ENCODE results near the gene PID1. TPM values are rescaled to one million over a fixed set of nuclear protein-coding genes. Genes with fewer than 3 reads are reported as not detected.
"Not testable (repeated sequence)": the region's sequence is repeated elsewhere in the genome, so short reads cannot be mapped to it uniquely, and the experiment has no call there.

Gene PID1
- total RNA-seq, 1 donor from 2014 or later, result not detected

DNA sequence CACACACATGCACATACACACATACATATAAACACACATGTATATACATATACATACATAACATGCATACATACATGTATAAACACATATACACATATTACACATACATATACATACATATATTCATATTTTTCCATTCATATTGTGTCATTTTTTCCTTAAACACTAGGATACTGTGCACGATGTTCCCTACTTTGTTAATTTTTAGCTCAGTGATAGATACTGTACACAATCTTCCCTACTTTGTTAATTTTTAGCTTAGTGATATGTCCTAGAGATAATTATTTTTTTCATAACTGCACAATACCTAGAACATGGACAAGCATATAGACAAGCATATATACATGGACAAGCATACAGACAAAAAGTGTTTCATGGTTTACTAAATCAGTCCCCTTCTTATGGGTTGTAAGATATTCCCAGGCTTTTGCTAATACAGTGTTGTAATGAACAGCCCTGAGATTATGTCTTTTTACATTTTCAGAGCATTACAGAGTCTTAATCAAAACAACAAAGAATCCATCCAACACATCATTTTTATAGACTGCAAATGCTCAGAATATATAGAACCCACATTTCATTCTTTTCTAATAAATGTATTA lies 75.6 kb downstream of the PID1 start:
- Mint-ChIP-seq H3K27me3 (ENCODE audit: insufficient read depth) (no peaks in the 10 kb centered on the region), H3K4me1 (ENCODE audit: low read depth) (no peaks in the 10 kb centered on the region), H3K4me3 (no peak overlapping the region), H3K9me3 (no peaks in the 10 kb centered on the region), H3K36me3 (ENCODE audit: low read depth) (no peaks in the 10 kb centered on the region), H3K27ac (no peak overlapping the region)
- intact Hi-C loops (cut with micrococcal nuclease), result no loop called here
- no peak for DNase-seq (ENCODE audit: low spot score)

DNA sequence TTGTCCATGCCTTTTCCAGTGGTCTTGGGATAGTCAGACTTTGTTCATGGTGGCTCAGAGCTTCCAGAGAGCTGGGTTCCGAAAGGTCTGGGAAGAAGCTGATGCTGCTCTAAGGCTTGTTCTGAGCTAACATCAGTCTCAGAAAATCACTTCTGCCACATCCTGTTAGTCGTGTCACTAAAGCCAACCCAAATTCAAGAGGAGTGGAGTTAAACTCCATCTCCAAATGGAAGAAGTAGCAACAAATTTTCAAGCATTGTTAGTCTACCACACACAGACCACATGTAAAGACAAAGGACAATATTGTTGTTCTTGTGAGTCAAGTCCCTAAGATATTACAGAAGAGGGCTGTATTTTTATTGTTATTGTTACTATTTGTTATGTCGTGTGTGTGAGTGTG lies 77.8 kb downstream of the PID1 start:
- H3K4me3 Mint-ChIP-seq, result no peak overlapping the region
- intact Hi-C loops (cut with micrococcal nuclease), result no loop called here
- no peak overlapping the region for H3K27ac Mint-ChIP-seq

DNA sequence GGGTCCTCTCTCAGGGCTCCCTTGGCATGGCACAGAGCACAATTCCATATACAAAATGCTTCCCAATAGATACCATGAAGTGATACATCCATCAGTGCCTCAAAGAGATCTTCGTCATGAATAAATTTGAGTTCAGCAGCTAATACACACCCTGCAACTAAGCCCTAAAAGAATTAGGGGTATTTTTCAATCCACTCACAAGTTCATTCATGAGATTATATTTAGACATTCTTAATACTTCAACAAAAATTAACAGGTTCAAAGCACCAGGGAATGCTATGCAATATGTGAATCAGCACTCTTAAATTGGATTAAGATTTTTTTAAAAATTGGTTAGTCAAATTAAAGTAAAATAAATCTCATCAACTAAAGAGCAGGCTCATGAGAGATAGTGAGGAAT lies 79.7 kb downstream of the PID1 start:
- no peak overlapping the region for H3K27ac Mint-ChIP-seq
- peaks cover 18% of the 10 kb centered on the region for H3K9me3 Mint-ChIP-seq
- no peaks in the 10 kb centered on the region for H3K27me3 Mint-ChIP-seq (ENCODE audit: insufficient read depth)
- no peak overlapping the region for H3K4me3 Mint-ChIP-seq
- no peak for DNase-seq (ENCODE audit: low spot score)
- no peaks in the 10 kb centered on the region for H3K4me1 Mint-ChIP-seq (ENCODE audit: low read depth)
- H3K36me3 Mint-ChIP-seq (ENCODE audit: low read depth), result no peaks in the 10 kb centered on the region
- intact Hi-C loops (cut with micrococcal nuclease), result no loop called here

More for the DNA sequence above, 77.8 kb downstream of the PID1 start:
- Mint-ChIP-seq H3K9me3 (peaks cover under 1% of the 10 kb centered on the region), H3K4me1 (ENCODE audit: low read depth) (no peaks in the 10 kb centered on the region), H3K36me3 (ENCODE audit: low read depth) (no peaks in the 10 kb centered on the region), H3K27me3 (ENCODE audit: insufficient read depth) (no peaks in the 10 kb centered on the region)
- no peak for DNase-seq (ENCODE audit: low spot score)

DNA sequence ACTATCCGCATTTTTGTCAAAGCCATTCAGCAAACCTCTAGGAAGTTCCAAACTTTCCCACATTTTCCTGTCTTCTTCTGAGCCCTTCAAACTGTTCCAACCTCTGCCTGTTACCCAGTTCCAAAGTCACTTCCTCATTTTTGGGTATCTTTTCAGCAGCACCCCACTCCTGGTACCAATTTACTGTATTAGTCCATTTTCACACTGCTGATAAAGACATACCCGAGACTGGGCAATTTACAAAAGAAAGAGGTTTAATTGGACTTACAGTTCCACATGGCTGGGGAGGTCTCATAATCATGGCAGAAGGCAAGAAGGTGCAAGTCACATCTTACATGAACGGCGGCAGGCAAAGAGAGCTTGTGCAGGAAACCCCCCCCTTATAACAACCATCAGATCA lies 84.0 kb downstream of the PID1 start:
- intact Hi-C loops (cut with micrococcal nuclease); DNase-seq (ENCODE audit: low spot score); H3K27me3 Mint-ChIP-seq (ENCODE audit: insufficient read depth); H3K27ac Mint-ChIP-seq; H3K36me3 Mint-ChIP-seq (ENCODE audit: low read depth); H3K4me1 Mint-ChIP-seq (ENCODE audit: low read depth); H3K4me3 Mint-ChIP-seq: not testable (repeated sequence)
- peaks cover 23% of the 10 kb centered on the region for H3K9me3 Mint-ChIP-seq

DNA sequence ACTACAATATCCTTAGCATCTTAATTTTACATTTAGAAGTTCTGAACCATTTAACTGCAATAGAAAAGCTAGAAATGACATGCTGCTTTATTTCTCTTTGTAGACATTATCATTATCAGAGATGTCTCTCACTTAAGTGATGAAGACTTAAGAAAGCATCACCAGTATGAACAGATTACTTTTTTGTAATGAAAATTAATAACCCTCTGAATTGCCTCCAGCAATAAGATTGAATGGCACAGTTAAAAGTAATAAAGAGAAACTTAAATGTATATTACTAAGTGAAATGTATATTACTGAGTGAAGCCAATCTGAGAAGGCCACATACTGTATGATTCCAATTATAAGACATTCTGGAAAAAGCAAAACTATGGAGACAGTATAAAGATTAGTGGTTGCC lies 89.4 kb downstream of the PID1 start:
- no peak overlapping the region for H3K27ac Mint-ChIP-seq

DNA sequence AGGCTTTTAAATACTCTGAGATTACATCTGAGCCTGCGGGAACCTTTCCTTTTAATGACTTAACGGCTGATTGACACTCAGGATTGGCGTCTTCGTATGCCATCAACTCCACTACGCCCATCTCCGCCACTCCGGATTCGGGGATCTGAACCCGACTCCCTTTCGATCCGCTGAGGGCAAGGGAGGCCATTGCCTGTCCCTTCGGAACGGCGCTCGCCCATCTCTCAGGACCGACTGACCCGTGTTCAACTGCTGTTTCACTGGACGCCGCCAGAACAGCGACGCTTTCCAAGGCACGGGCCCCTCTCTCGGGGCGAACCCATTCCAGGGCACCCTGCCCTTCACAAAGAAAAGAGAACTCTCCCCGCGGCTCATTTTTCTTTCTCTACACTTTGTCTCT lies 90.4 kb downstream of the PID1 start:
- H3K9me3 Mint-ChIP-seq, result peaks cover 5% of the 10 kb centered on the region
- H3K4me3 Mint-ChIP-seq, result no peak overlapping the region
- no peaks in the 10 kb centered on the region for H3K27me3 Mint-ChIP-seq (ENCODE audit: insufficient read depth)
- H3K36me3 Mint-ChIP-seq (ENCODE audit: low read depth), result no peaks in the 10 kb centered on the region
- no peak for DNase-seq (ENCODE audit: low spot score)
- no peaks in the 10 kb centered on the region for H3K4me1 Mint-ChIP-seq (ENCODE audit: low read depth)
- no peak overlapping the region for H3K27ac Mint-ChIP-seq
- intact Hi-C loops (cut with micrococcal nuclease), result no loop called here

More for the DNA sequence above, 89.4 kb downstream of the PID1 start:
- intact Hi-C loops (cut with micrococcal nuclease), result no loop called here
- Mint-ChIP-seq H3K4me1 (ENCODE audit: low read depth) (no peaks in the 10 kb centered on the region), H3K4me3 (no peak overlapping the region), H3K27me3 (ENCODE audit: insufficient read depth) (no peaks in the 10 kb centered on the region), H3K9me3 (peaks cover 7% of the 10 kb centered on the region), H3K36me3 (ENCODE audit: low read depth) (no peaks in the 10 kb centered on the region)
- no peak for DNase-seq (ENCODE audit: low spot score)

DNA sequence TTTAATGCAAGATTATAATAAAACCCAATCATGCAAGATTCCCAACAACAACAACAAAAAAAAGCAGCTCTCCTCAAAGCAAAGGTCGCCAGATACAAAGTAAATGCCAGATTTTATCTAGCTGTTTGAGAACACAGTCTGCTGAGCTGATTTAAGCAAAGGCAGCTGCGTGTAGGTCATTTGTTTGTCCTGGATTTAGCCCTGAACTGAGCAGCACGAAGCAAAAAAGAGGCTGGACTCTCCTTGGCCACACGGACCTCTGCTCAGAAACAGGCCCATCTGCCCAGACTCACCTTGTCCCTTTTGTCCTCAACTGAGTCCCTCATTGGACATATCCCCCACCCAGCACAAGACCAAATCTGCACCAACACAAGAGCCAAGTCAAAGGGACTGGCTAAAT lies 91.5 kb downstream of the PID1 start:
- H3K9me3 Mint-ChIP-seq, result peaks cover 5% of the 10 kb centered on the region
- intact Hi-C loops (cut with micrococcal nuclease), result no loop called here
- no peak for DNase-seq (ENCODE audit: low spot score)
- no peaks in the 10 kb centered on the region for H3K27me3 Mint-ChIP-seq (ENCODE audit: insufficient read depth)
- no peak overlapping the region for H3K27ac Mint-ChIP-seq
- H3K4me3 Mint-ChIP-seq, result no peak overlapping the region
- no peaks in the 10 kb centered on the region for H3K36me3 Mint-ChIP-seq (ENCODE audit: low read depth)
- no peaks in the 10 kb centered on the region for H3K4me1 Mint-ChIP-seq (ENCODE audit: low read depth)

DNA sequence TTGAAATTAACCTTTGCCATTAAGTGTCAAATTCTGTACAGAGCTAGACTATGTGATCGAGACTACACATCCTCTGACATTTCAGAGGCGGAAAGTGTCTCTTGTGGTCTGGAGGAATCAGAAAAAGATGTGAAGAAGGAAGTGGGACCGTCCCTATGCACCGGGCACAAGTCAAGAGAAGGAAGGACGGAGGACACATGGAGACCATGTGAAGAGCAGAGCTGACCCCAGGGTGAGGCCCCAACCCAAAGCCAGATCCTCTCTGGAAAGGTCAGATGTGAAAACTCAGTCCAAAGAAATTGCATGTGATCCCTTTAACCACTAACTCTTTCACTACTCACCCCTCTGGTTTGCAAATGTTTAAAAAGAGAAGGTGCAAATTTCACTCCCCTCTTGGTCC lies 92.4 kb downstream of the PID1 start:
- DNase-seq (ENCODE audit: low spot score), result no peak
- H3K36me3 Mint-ChIP-seq (ENCODE audit: low read depth), result no peaks in the 10 kb centered on the region
- intact Hi-C loops (cut with micrococcal nuclease), result no loop called here
- H3K27me3 Mint-ChIP-seq (ENCODE audit: insufficient read depth), result no peaks in the 10 kb centered on the region
- peaks cover 5% of the 10 kb centered on the region for H3K9me3 Mint-ChIP-seq
- H3K27ac Mint-ChIP-seq, result no peak overlapping the region
- no peaks in the 10 kb centered on the region for H3K4me1 Mint-ChIP-seq (ENCODE audit: low read depth)
- H3K4me3 Mint-ChIP-seq, result no peak overlapping the region

DNA sequence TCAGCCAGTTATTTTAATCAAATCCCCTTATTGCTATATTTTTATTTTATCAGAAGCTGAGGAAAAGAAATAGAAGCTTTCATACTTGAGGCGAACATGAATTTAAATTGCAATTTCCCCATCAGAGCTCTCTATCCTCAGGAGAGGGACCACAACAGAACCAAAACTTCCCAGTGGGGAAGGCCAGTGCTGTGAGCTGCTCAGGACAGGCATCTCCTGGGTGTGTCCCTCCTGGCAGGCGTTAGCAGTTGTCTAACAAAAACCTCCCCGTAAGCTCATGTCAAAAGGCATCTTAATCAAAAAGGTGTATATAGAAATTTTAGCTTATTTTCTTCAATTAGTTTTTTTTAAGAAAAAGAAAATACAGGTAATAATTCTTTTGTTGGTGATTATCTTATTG lies 93.0 kb downstream of the PID1 start:
- intact Hi-C loops (cut with micrococcal nuclease), result no loop called here
- Mint-ChIP-seq H3K36me3 (ENCODE audit: low read depth) (no peaks in the 10 kb centered on the region), H3K4me1 (ENCODE audit: low read depth) (no peaks in the 10 kb centered on the region), H3K27me3 (ENCODE audit: insufficient read depth) (no peaks in the 10 kb centered on the region), H3K9me3 (peaks cover 5% of the 10 kb centered on the region), H3K27ac (no peak overlapping the region), H3K4me3 (no peak overlapping the region)
- DNase-seq (ENCODE audit: low spot score), result no peak

DNA sequence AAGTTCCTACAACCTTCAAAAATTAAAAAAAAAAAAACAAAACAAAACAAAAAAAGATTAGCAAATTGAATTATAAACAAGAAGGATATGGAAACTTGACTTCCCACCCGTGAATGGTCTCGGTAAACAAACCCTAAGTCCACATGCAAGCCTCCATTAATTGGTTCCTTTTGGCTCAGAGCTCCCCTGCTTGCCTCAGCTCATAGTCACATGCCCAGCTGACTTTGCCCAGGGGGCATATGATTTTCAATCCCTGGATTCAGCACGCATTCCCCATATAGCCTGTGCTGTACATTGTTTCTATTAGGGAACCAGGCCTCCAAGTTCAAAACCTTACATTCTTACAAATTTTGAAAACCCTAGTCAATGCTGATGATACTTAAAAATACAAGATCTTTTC lies 95.0 kb downstream of the PID1 start:
- no peak overlapping the region for H3K27ac Mint-ChIP-seq
- DNase-seq (ENCODE audit: low spot score), result no peak
- H3K27me3 Mint-ChIP-seq (ENCODE audit: insufficient read depth), result no peaks in the 10 kb centered on the region
- intact Hi-C loops (cut with micrococcal nuclease), result no loop called here
- H3K4me3 Mint-ChIP-seq, result no peak overlapping the region
- no peaks in the 10 kb centered on the region for H3K9me3 Mint-ChIP-seq
- no peaks in the 10 kb centered on the region for H3K36me3 Mint-ChIP-seq (ENCODE audit: low read depth)
- no peaks in the 10 kb centered on the region for H3K4me1 Mint-ChIP-seq (ENCODE audit: low read depth)

DNA sequence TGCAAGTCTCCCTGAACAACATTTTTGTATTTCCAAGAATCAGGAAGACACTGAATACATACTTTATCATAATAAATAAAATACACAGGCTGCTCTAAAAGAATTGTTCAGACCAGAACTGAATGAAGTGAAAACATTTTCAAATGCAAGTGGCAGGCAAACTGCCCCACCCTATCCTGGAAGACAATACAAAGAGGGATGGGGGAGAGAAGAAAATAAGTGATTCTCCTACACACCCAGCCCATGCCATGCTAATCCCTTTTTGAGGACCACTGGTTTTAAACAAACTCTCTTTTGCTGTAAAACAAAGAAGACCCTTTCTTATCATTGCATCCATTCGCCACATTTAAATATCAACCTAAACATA lies 95.6 kb downstream of the PID1 start:
- DNase-seq (ENCODE audit: low spot score), result no peak
- no peaks in the 10 kb centered on the region for H3K9me3 Mint-ChIP-seq
- no peaks in the 10 kb centered on the region for H3K4me1 Mint-ChIP-seq (ENCODE audit: low read depth)
- H3K27ac Mint-ChIP-seq, result no peak overlapping the region
- intact Hi-C loops (cut with micrococcal nuclease), result no loop called here
- no peaks in the 10 kb centered on the region for H3K36me3 Mint-ChIP-seq (ENCODE audit: low read depth)
- no peak overlapping the region for H3K4me3 Mint-ChIP-seq
- H3K27me3 Mint-ChIP-seq (ENCODE audit: insufficient read depth), result no peaks in the 10 kb centered on the region

DNA sequence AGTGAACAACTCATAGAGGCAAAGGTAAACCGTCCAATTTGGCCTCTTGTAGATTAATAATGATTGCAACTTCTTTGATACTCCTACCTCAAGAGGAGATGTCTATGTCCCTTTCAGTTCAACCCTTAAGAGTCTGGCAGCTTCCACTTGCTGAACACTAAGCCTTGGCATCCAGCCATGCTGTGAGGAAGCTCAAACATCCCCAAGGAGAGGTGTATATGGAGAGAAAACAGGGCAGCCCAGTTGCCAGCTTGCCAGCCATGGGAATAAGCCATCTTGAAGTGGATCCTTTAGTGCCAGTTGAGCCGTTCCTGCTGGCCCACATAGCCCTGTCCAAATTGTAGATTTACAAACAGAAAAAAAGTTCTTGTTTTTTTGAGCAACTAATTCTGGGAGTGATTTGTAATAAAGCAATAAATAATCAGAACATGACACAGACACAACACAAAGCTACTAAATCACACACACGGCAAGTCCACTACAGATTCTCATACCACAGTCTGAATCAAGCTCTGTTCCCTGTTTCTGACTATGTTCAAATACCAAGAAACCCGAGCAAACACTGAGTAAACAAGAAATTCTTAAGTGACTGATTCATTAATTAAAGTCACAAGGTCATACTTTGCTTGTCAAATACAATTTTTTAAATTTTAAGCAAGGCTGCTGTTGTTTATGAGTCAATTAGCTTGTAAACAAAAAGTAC lies 96.1 kb downstream of the PID1 start:
- Mint-ChIP-seq H3K27me3 (ENCODE audit: insufficient read depth) (no peaks in the 10 kb centered on the region), H3K4me1 (ENCODE audit: low read depth) (no peaks in the 10 kb centered on the region), H3K9me3 (no peaks in the 10 kb centered on the region), H3K27ac (no peak overlapping the region), H3K4me3 (no peak overlapping the region), H3K36me3 (ENCODE audit: low read depth) (no peaks in the 10 kb centered on the region)
- intact Hi-C loops (cut with micrococcal nuclease), result no loop called here
- no peak for DNase-seq (ENCODE audit: low spot score)

DNA sequence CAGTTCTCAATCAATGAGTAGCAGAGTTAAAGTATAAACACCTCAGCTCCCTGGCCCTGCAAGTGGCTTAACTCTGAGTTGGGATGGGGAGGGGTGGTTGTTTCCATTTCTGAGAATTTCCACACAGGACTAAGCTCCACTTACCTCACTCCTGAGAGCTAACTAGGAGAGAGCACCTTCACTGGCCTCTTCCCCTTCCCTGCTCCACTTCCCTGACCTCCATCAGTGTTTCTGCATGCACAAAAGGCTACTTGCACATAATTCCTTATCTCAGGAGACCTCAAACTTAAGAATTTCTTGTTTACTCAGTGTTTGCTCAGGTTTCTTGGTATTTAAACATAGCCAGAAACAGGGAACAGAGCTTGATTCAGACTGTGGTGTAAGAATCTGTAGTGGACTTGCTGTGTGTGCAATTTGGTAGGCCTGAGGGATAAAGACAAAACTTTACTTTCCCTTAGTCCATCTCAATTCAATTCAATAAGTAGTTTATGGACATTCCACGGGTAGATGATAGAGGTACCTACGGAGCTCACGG lies 97.2 kb downstream of the PID1 start:
- no peaks in the 10 kb centered on the region for H3K27me3 Mint-ChIP-seq (ENCODE audit: insufficient read depth)
- intact Hi-C loops (cut with micrococcal nuclease), result no loop called here
- no peak overlapping the region for H3K4me3 Mint-ChIP-seq
- H3K9me3 Mint-ChIP-seq, result no peaks in the 10 kb centered on the region
- no peaks in the 10 kb centered on the region for H3K4me1 Mint-ChIP-seq (ENCODE audit: low read depth)
- no peak for DNase-seq (ENCODE audit: low spot score)
- H3K36me3 Mint-ChIP-seq (ENCODE audit: low read depth), result no peaks in the 10 kb centered on the region
- H3K27ac Mint-ChIP-seq, result no peak overlapping the region
